ENCODE data around the gene TTLL11. TPM values are rescaled to one million over a fixed set of nuclear protein-coding genes. Genes with fewer than 3 reads are reported as not detected.

The TTLL11 gene
- total RNA-seq, 1 experiment from 2014 or later: 1.5 TPM

- Histone ChIP-seq H3K56ac (ENCODE audit: insufficient read length, low read depth, low read length) (no peak overlapping the region), H2BK12ac (ENCODE audit: insufficient read length, low read depth, low read length) (no peak overlapping the region), H4K91ac (ENCODE audit: insufficient read length, low read depth, low read length) (no peak overlapping the region), H3K23ac (ENCODE audit: insufficient read length, low read depth, low read length) (no peak overlapping the region), H3K18ac (ENCODE audit: insufficient read length, low read depth, low read length) (no peak overlapping the region), H2BK15ac (ENCODE audit: low read depth, low read length) (no peak overlapping the region), H3K9ac (ENCODE audit: extremely low read depth, insufficient read length, low read length) (no peak overlapping the region), H3T11ph (ENCODE audit: low read length) (no peak overlapping the region), H3K23me2 (ENCODE audit: insufficient read length, low read depth, low read length, poor library complexity, severe bottlenecking) (no peaks in the 10 kb centered on the region), H3K9me3 (ENCODE audit: control insufficient read depth, low read depth, low read length) (no peaks in the 10 kb centered on the region), H2BK120ac (ENCODE audit: low read depth, low read length, poor library complexity, severe bottlenecking) (no peak overlapping the region), H3K14ac (ENCODE audit: insufficient read depth, low read length) (no peak overlapping the region), H4K20me1 (ENCODE audit: control insufficient read depth, insufficient read depth, insufficient read length) (no peaks in the 10 kb centered on the region), H3K27ac (ENCODE audit: insufficient read length, low read depth, low read length) (no peak overlapping the region), H3K4me2 (ENCODE audit: insufficient read depth, insufficient read length, low read length) (no peak overlapping the region), H3K79me2 (ENCODE audit: insufficient read depth, low read length) (no peaks in the 10 kb centered on the region), H2BK5ac (ENCODE audit: insufficient read length, low read length) (no peak overlapping the region), H3K4ac (ENCODE audit: low read depth, low read length) (no peak overlapping the region), H2AFZ (ENCODE audit: low read length) (no peak overlapping the region), H2AK5ac (ENCODE audit: insufficient read length, low read length) (no peak overlapping the region), H3K79me1 (ENCODE audit: insufficient read depth, low read depth, low read length, poor library complexity, severe bottlenecking) (no peaks in the 10 kb centered on the region), H3K27me3 (ENCODE audit: insufficient read depth, low read length) (no peaks in the 10 kb centered on the region), H2BK20ac (ENCODE audit: low read depth, low read length, poor library complexity, severe bottlenecking) (no peak overlapping the region), H4K5ac (ENCODE audit: insufficient read length, low read depth, low read length) (no peak overlapping the region), H4K8ac (replicated peaks; ENCODE audit: insufficient read length, low read depth, low read length) (no peak overlapping the region), H3K4me1 (ENCODE audit: insufficient read depth, low read length) (peaks cover 2% of the 10 kb centered on the region; the same call in 1 of the 2 replicates)
- H3K27me3 Mint-ChIP-seq (ENCODE audit: low read depth): no peaks in the 10 kb centered on the region
- peaks cover 7 to 24% (median 14%) of the 10 kb centered on the region in 3 experiments for H3K36me3 Mint-ChIP-seq (ENCODE audit: insufficient read depth in 1 of 3, low read depth in 3 of 3)
- WGBS (ENCODE audit: extremely low coverage, insufficient read length, low lambda C conversion rate): no CpG with 5 or more reads among the region's 8 CpGs
- H3K9me3 Mint-ChIP-seq: no peaks in the 10 kb centered on the region
- peaks cover 11 to 20% of the 10 kb centered on the region in 2 experiments; a peak in 3 of 4 replicates for H3K4me1 Mint-ChIP-seq
- TF ChIP-seq, protein P1, sequence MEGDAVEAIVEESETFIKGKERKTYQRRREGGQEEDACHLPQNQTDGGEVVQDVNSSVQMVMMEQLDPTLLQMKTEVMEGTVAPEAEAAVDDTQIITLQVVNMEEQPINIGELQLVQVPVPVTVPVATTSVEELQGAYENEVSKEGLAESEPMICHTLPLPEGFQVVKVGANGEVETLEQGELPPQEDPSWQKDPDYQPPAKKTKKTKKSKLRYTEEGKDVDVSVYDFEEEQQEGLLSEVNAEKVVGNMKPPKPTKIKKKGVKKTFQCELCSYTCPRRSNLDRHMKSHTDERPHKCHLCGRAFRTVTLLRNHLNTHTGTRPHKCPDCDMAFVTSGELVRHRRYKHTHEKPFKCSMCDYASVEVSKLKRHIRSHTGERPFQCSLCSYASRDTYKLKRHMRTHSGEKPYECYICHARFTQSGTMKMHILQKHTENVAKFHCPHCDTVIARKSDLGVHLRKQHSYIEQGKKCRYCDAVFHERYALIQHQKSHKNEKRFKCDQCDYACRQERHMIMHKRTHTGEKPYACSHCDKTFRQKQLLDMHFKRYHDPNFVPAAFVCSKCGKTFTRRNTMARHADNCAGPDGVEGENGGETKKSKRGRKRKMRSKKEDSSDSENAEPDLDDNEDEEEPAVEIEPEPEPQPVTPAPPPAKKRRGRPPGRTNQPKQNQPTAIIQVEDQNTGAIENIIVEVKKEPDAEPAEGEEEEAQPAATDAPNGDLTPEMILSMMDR (conservative IDR thresholded peaks at IDR 0.05): no peak
- DNase-seq: no peak
- H3K4me3 Mint-ChIP-seq: no peak overlapping the region
- no peak overlapping the region; a peak in 1 of 7 replicates for H3K27ac Mint-ChIP-seq
These were observed 47.5 kb upstream of the TTLL11 start for GRCh38 chr9:122140368-122141193.

Measured in H9 (cell line).